Effector memory CD8-positive, alpha-beta T cell (primary cell): Measurements from ENCODE around the gene ESR2.

Source experiments
- ATAC-seq: fragments of 150-1000 bp; cut with Tn5 transposase; replicated peaks from 2 replicates; pipeline ENCODE4 v1.10.0; 2021; ENCODE audit warnings: mild to moderate bottlenecking, moderate library complexity
- DNase-seq, 3 experiments: peaks; one replicate each; pipeline ENCODE4 v3.0.0; 2021
- H3K27ac Mint-ChIP-seq, 2 donors: one replicate each; pipeline ENCODE4 v1.8.0; 2022; ENCODE audit warnings: mild to moderate bottlenecking in 2 of 2, mixed read lengths in 2 of 2, moderate library complexity in 2 of 2
- H3K27me3 Mint-ChIP-seq, 2 donors: one replicate each; pipeline ENCODE4 v1.8.0; 2022; ENCODE audit warnings: mixed read lengths in 2 of 2
- H3K36me3 Mint-ChIP-seq: one replicate; pipeline ENCODE4 v1.8.0; 2022; ENCODE audit warnings: mild to moderate bottlenecking, moderate library complexity, mixed read lengths; ENCODE audit not compliant: insufficient read depth
- H3K4me1 Mint-ChIP-seq, 2 donors: one replicate each; pipeline ENCODE4 v1.8.0; 2022; ENCODE audit warnings: low read depth in 2 of 2, mixed read lengths in 2 of 2
- H3K4me3 Mint-ChIP-seq, 2 donors: one replicate each; pipeline ENCODE4 v1.8.0; 2022; ENCODE audit warnings: mild to moderate bottlenecking in 2 of 2, mixed read lengths in 2 of 2, moderate library complexity in 2 of 2
- H3K9me3 Mint-ChIP-seq, 2 donors: one replicate each; pipeline ENCODE4 v1.8.0; 2022; ENCODE audit warnings: mixed read lengths in 2 of 2

Gene ESR2

GRCh38 chr14:64174922-64175782 lies 119.0 kb downstream of the ESR2 start:
- no peak overlapping the region for H3K4me3 Mint-ChIP-seq
- ATAC-seq (no peak), DNase-seq (no peak)
- H3K27ac Mint-ChIP-seq = peak overlapping the region; percentile 50 to 57
- H3K4me1 Mint-ChIP-seq = peaks cover 0 to 3% of the 10 kb centered on the region in 2 donors
- no peaks in the 10 kb centered on the region for H3K27me3 Mint-ChIP-seq
- H3K36me3 Mint-ChIP-seq = peaks cover 77% of the 10 kb centered on the region
- H3K9me3 Mint-ChIP-seq = no peaks in the 10 kb centered on the region

GRCh38 chr14:64170181-64170580 lies 124.0 kb downstream of the ESR2 start:
- H3K27me3 Mint-ChIP-seq = no peaks in the 10 kb centered on the region
- H3K27ac Mint-ChIP-seq = peak overlapping the region in 1 of 2 donors; percentile 57
- no peaks in the 10 kb centered on the region for H3K9me3 Mint-ChIP-seq
- no peaks in the 10 kb centered on the region for H3K4me1 Mint-ChIP-seq
- no peak overlapping the region for H3K4me3 Mint-ChIP-seq
- DNase-seq (no peak), ATAC-seq (no peak)
- peaks cover 83% of the 10 kb centered on the region for H3K36me3 Mint-ChIP-seq

GRCh38 chr14:64159588-64159987 lies 134.6 kb downstream of the ESR2 start:
- Mint-ChIP-seq H3K27ac (peak overlapping the region; percentile 2 to 72), H3K27me3 (no peaks in the 10 kb centered on the region), H3K4me1 (no peaks in the 10 kb centered on the region), H3K36me3 (peaks cover 72% of the 10 kb centered on the region), H3K9me3 (no peaks in the 10 kb centered on the region), H3K4me3 (no peak overlapping the region)
- DNase-seq = no peak
- no peak for ATAC-seq

- Mint-ChIP-seq H3K27ac (peak overlapping the region in 1 of 2 donors; percentile 72), H3K27me3 (no peaks in the 10 kb centered on the region), H3K36me3 (peaks cover 77% of the 10 kb centered on the region), H3K4me3 (no peak overlapping the region), H3K9me3 (no peaks in the 10 kb centered on the region), H3K4me1 (no peaks in the 10 kb centered on the region)
- ATAC-seq = no peak
- no peak for DNase-seq
Observed at GRCh38 chr14:64158608-64159007, 135.6 kb downstream of the ESR2 start.

GRCh38 chr14:64149921-64150320 lies 144.2 kb downstream of the ESR2 start:
- ATAC-seq = no peak
- no peak overlapping the region for H3K27ac Mint-ChIP-seq
- H3K27me3 Mint-ChIP-seq = no peaks in the 10 kb centered on the region
- peaks cover 90% of the 10 kb centered on the region for H3K36me3 Mint-ChIP-seq
- no peak overlapping the region for H3K4me3 Mint-ChIP-seq
- DNase-seq = no peak
- peaks cover 0 to 8% of the 10 kb centered on the region in 2 donors for H3K4me1 Mint-ChIP-seq
- H3K9me3 Mint-ChIP-seq = no peaks in the 10 kb centered on the region

GRCh38 chr14:64147126-64147790 lies 146.9 kb downstream of the ESR2 start:
- Mint-ChIP-seq H3K36me3 (peaks cover 80% of the 10 kb centered on the region), H3K9me3 (no peaks in the 10 kb centered on the region), H3K4me3 (no peak overlapping the region), H3K27me3 (no peaks in the 10 kb centered on the region), H3K27ac (peak overlapping the region in 1 of 2 donors; percentile 83), H3K4me1 (peaks cover 0 to 11% of the 10 kb centered on the region in 2 donors)
- ATAC-seq (no peak), DNase-seq (no peak)

GRCh38 chr14:64137657-64138290 lies 156.4 kb downstream of the ESR2 start:
- Mint-ChIP-seq H3K4me3 (no peak overlapping the region), H3K27ac (peak overlapping the region; percentile 74 to 75), H3K27me3 (no peaks in the 10 kb centered on the region), H3K9me3 (no peaks in the 10 kb centered on the region), H3K36me3 (peaks cover 93% of the 10 kb centered on the region), H3K4me1 (peaks cover 0 to 3% of the 10 kb centered on the region in 2 donors)
- no peak for ATAC-seq
- DNase-seq = no peak

- H3K4me1 Mint-ChIP-seq = peaks cover 0 to 6% of the 10 kb centered on the region in 2 donors
- ATAC-seq = no peak
- H3K4me3 Mint-ChIP-seq = no peak overlapping the region
- H3K36me3 Mint-ChIP-seq = peaks cover 97% of the 10 kb centered on the region
- H3K9me3 Mint-ChIP-seq = no peaks in the 10 kb centered on the region
- DNase-seq = no peak
- no peak overlapping the region for H3K27ac Mint-ChIP-seq
- H3K27me3 Mint-ChIP-seq = no peaks in the 10 kb centered on the region
Observed at GRCh38 chr14:64126548-64126947, 167.6 kb downstream of the ESR2 start.

GRCh38 chr14:64125270-64125669 lies 168.9 kb downstream of the ESR2 start:
- H3K4me1 Mint-ChIP-seq = peaks cover 0 to 6% of the 10 kb centered on the region in 2 donors
- no peaks in the 10 kb centered on the region for H3K9me3 Mint-ChIP-seq
- ATAC-seq (no peak), DNase-seq (no peak)
- H3K36me3 Mint-ChIP-seq = peaks cover 99% of the 10 kb centered on the region
- no peak overlapping the region for H3K4me3 Mint-ChIP-seq
- H3K27me3 Mint-ChIP-seq = no peaks in the 10 kb centered on the region
- no peak overlapping the region for H3K27ac Mint-ChIP-seq

- Mint-ChIP-seq H3K27me3 (no peaks in the 10 kb centered on the region), H3K27ac (peak overlapping the region; percentile 4 to 23), H3K36me3 (peaks cover 97% of the 10 kb centered on the region), H3K4me1 (no peaks in the 10 kb centered on the region), H3K4me3 (no peak overlapping the region), H3K9me3 (no peaks in the 10 kb centered on the region)
- no peak for ATAC-seq
- no peak for DNase-seq
Observed at GRCh38 chr14:64123241-64123822, 170.8 kb downstream of the ESR2 start.

- Mint-ChIP-seq H3K9me3 (no peaks in the 10 kb centered on the region), H3K27ac (peak overlapping the region in 1 of 2 donors; percentile 22), H3K4me3 (no peak overlapping the region), H3K36me3 (peaks cover 92% of the 10 kb centered on the region), H3K27me3 (no peaks in the 10 kb centered on the region), H3K4me1 (peaks cover 0 to 3% of the 10 kb centered on the region in 2 donors)
- DNase-seq (no peak), ATAC-seq (no peak)
Observed at GRCh38 chr14:64119980-64120379, 174.2 kb downstream of the ESR2 start.

- DNase-seq (no peak), ATAC-seq (no peak)
- Mint-ChIP-seq H3K4me3 (no peak overlapping the region), H3K27me3 (no peaks in the 10 kb centered on the region), H3K9me3 (no peaks in the 10 kb centered on the region), H3K36me3 (peaks cover 91% of the 10 kb centered on the region), H3K27ac (peak overlapping the region; percentile 22 to 60), H3K4me1 (peaks cover 0 to 3% of the 10 kb centered on the region in 2 donors)
Observed at GRCh38 chr14:64119500-64119899, 174.7 kb downstream of the ESR2 start.

- Mint-ChIP-seq H3K27ac (peak overlapping the region; percentile 22 to 60), H3K4me3 (no peak overlapping the region), H3K4me1 (peaks cover 0 to 3% of the 10 kb centered on the region in 2 donors), H3K27me3 (no peaks in the 10 kb centered on the region), H3K36me3 (peaks cover 89% of the 10 kb centered on the region), H3K9me3 (no peaks in the 10 kb centered on the region)
- DNase-seq (no peak), ATAC-seq (no peak)
Observed at GRCh38 chr14:64118892-64119291, 175.3 kb downstream of the ESR2 start.
